Naive thymus-derived CD4-positive, alpha-beta T cell (primary cell): ENCODE measurements around the gene MDFI. TPM values are rescaled to one million over a fixed set of nuclear protein-coding genes. Genes with fewer than 3 reads are reported as not detected.
A peak's percentile ranks its signal among the peaks of the same experiment; 100 is the strongest.
"Not testable (repeated sequence)": the region's sequence is repeated elsewhere in the genome, so short reads cannot be mapped to it uniquely, and the experiment has no call there.

ENCODE experiments used
- ATAC-seq: fragments of 150-1000 bp; cut with Tn5 transposase; 2 replicates; pipeline ENCODE4 v1.10.0; 2021; ENCODE audit warnings: mild to moderate bottlenecking, moderate library complexity
- CTCF ChIA-PET: fragments of 350-600 bp; sonication (Branson Sonifier 250); formaldehyde crosslinking; loops from one replicate; lab custom pipeline; 2021; ENCODE audit warnings: antibody characterized with exemption; lab: Charles Lee
- POLR2A ChIA-PET: fragments of 350-600 bp; sonication (Branson Sonifier 250); formaldehyde crosslinking; loops from one replicate; lab custom pipeline; 2021; ENCODE audit warnings: antibody characterized with exemption, inconsistent platforms; lab: Charles Lee
- DNase-seq, 9 donors: peaks; one replicate each; pipeline versions ENCODE4 v3.0.0 to v3.0.0-alpha.2; 2020 to 2022; ENCODE audit warnings: mixed read lengths in 1 of 9
- H3K27ac ChIP-seq: one replicate; pipeline ENCODE4 v1.7.0; 2013; ENCODE audit warnings: mild to moderate bottlenecking, low read depth, low read length, moderate library complexity
- H3K27me3 ChIP-seq, 2 donors: one replicate each; pipeline ENCODE4 v1.7.0; 2013; ENCODE audit warnings: low read length in 2 of 2, mild to moderate bottlenecking in 2 of 2, moderate library complexity in 2 of 2; ENCODE audit not compliant: control insufficient read depth in 2 of 2, insufficient read depth in 2 of 2
- H3K36me3 ChIP-seq, 3 experiments: 1 replicate in 2 of 3; 2 replicates in 1 of 3; pipeline ENCODE4 v1.7.0; 2013; ENCODE audit warnings: low read length in 3 of 3, mild to moderate bottlenecking in 3 of 3, moderate library complexity in 1 of 3; ENCODE audit not compliant: insufficient read depth in 3 of 3, control insufficient read depth in 2 of 3
- H3K4me1 ChIP-seq, 2 donors: one replicate each; pipeline ENCODE4 v1.7.0; 2013; ENCODE audit warnings: low read length in 2 of 2, mild to moderate bottlenecking in 2 of 2, moderate library complexity in 1 of 2; ENCODE audit not compliant: control insufficient read depth in 2 of 2, insufficient read depth in 2 of 2
- H3K4me3 ChIP-seq: 2 replicates; pipeline ENCODE4 v1.7.0; 2013; ENCODE audit warnings: mild to moderate bottlenecking, low read length
- H3K9me3 ChIP-seq, 3 experiments: 1 replicate in 2 of 3; 2 replicates in 1 of 3; pipeline ENCODE4 v1.7.0; 2013; ENCODE audit warnings: low read length in 3 of 3; ENCODE audit not compliant: control insufficient read depth in 2 of 3
- H3K27ac Mint-ChIP-seq, 9 donors: one replicate each; pipeline ENCODE4 v1.8.0; 2020 to 2022; ENCODE audit warnings: mixed read lengths in 9 of 9, mild to moderate bottlenecking in 8 of 9, moderate library complexity in 5 of 9, inconsistent platforms in 2 of 9
- H3K27me3 Mint-ChIP-seq, 5 donors: one replicate each; pipeline ENCODE4 v1.8.0; 2021 to 2022; ENCODE audit warnings: mixed read lengths in 5 of 5, mild to moderate bottlenecking in 1 of 5
- H3K36me3 Mint-ChIP-seq, 5 donors: one replicate each; pipeline ENCODE4 v1.8.0; 2020 to 2022; ENCODE audit warnings: mixed read lengths in 5 of 5, mild to moderate bottlenecking in 3 of 5, inconsistent platforms in 1 of 5
- H3K4me1 Mint-ChIP-seq, 7 donors: one replicate each; pipeline ENCODE4 v1.8.0; 2020 to 2022; ENCODE audit warnings: mixed read lengths in 7 of 7, mild to moderate bottlenecking in 3 of 7, inconsistent platforms in 1 of 7
- H3K4me3 Mint-ChIP-seq, 10 donors: one replicate each; pipeline ENCODE4 v1.8.0; 2020 to 2022; ENCODE audit warnings: mild to moderate bottlenecking in 10 of 10, mixed read lengths in 10 of 10, moderate library complexity in 6 of 10, inconsistent platforms in 2 of 10
- H3K9me3 Mint-ChIP-seq, 11 donors: one replicate each; pipeline ENCODE4 v1.8.0; 2020 to 2022; ENCODE audit warnings: mixed read lengths in 11 of 11, mild to moderate bottlenecking in 4 of 11, inconsistent platforms in 1 of 11, moderate library complexity in 1 of 11
- intact Hi-C, 2 donors: fragments of 100-400 bp; cut with micrococcal nuclease; formaldehyde crosslinking; loops; one replicate each; pipeline ENCODE4 v1.15.1; 2023
- polyA plus RNA-seq, 2 donors: library from polyadenylated mRNA; unstranded; fragments of 300-500 nt; fragmentation: Illumina TruSeq; gene quantifications; one replicate each; pipeline ENCODE4 v1.2.3, GENCODE V29; 2021
- total RNA-seq, 6 experiments: library from RNA in 5 of 6; stranded (reverse) in 5 of 6; gene quantifications; 1 replicate in 5 of 6; 2 replicates in 1 of 6; pipeline ENCODE4 v1.2.3 and lab custom pipeline; 2021 to 2026

The MDFI gene
- total and polyA plus RNA-seq, 7 experiments from 2014 or later = not detected

DNA sequence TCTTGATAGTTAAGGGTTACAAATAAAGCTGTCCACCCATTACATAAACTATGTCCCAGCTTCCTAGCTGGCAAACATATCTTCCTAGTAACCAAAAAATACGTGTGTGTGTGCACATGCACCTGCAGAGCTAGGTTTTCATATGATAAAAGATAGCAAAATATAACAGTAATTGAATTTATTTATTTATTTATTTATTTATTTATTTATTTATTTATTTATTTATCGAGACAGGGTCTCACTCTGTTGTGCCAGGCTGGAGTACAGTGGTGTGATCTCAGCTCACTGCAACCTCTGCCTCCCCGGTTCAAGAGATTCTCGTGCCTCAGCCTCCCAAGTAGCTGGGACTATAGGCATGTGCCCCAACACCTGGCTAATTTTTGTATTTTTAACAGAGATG is 19.1 kb upstream of the MDFI start:
- H3K27me3 ChIP-seq, H3K4me1 ChIP-seq, intact Hi-C loops, ATAC-seq, H3K4me3 Mint-ChIP-seq, H3K36me3 ChIP-seq, H3K27ac ChIP-seq, H3K27ac Mint-ChIP-seq, DNase-seq, H3K4me3 ChIP-seq, POLR2A ChIA-PET, H3K9me3 ChIP-seq, H3K4me1 Mint-ChIP-seq: not testable (repeated sequence)
- Mint-ChIP-seq H3K36me3 (peaks cover 0 to 11% (median 0%) of the 10 kb centered on the region in 5 donors), H3K9me3 (peaks cover 0 to 26% (median 10%) of the 10 kb centered on the region in 11 donors), H3K27me3 (peaks cover 9 to 28% (median 19%) of the 10 kb centered on the region in 5 donors)
- CTCF ChIA-PET = interaction anchor here (0.6 kb wide), 1 partner anchor 10 kb away, joined by 3 read pairs; no protein-coding TSS in a partner anchor

DNA sequence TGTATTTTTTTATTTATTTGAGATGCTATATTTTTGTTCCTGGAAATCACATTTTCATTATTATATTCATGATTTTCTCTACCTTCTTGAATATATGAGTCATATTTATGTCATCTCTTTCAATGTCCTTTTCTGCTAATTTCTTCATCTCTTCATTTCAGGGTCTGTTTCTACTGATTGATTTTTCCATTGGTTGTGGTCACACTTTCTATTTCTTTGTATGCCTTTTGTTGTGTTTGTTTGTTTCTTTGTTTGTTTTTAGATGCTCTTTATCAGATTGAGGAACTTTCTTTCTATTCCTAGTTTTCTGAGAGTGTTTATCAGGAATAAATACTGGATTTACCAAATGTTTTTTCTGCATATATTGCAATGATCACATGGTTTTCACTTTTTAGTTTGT is 16.9 kb upstream of the MDFI start:
- ATAC-seq = no peak
- Histone ChIP-seq H3K36me3 (no peaks in the 10 kb centered on the region), H3K9me3 (peaks cover 0 to 7% (median 0%) of the 10 kb centered on the region in 3 experiments), H3K27me3 (peaks cover 0 to 2% of the 10 kb centered on the region in 2 donors), H3K4me1 (peaks cover 0 to 13% of the 10 kb centered on the region in 2 donors), H3K27ac (no peak overlapping the region), H3K4me3 (no peak overlapping the region)
- intact Hi-C loops = no loop called here
- POLR2A ChIA-PET = no interaction called here
- CTCF ChIA-PET = no interaction called here
- H3K27ac Mint-ChIP-seq = no peak overlapping the region
- no peak for DNase-seq
- H3K4me3 Mint-ChIP-seq = no peak overlapping the region
- H3K9me3 Mint-ChIP-seq = peaks cover 2 to 41% (median 21%) of the 10 kb centered on the region in 11 donors
- H3K4me1 Mint-ChIP-seq = peaks cover 10 to 13% (median 12%) of the 10 kb centered on the region in 7 donors
- peaks cover 0 to 26% (median 15%) of the 10 kb centered on the region in 5 donors for H3K27me3 Mint-ChIP-seq
- peaks cover 0 to 17% (median 8%) of the 10 kb centered on the region in 5 donors for H3K36me3 Mint-ChIP-seq

DNA sequence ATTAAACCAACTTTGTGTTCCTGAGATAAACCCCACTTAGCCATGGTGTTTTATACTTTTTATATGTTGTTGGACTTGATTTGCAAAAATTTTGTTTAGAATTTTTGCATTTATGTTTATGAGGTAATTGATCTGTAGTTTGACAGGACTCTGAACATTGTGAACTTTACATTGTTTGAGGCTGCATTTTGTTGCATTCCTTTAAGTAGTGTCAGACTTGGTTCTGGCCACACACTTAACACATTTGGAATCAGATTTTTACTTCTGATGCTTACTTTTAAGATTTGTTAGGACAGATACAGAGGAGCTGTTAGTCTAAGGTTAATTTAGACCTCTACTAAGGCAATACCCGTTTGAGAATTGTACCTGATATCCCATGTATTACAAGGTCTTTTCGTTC is 16.5 kb upstream of the MDFI start:
- CTCF ChIA-PET = no interaction called here
- intact Hi-C loops = no loop called here

DNA sequence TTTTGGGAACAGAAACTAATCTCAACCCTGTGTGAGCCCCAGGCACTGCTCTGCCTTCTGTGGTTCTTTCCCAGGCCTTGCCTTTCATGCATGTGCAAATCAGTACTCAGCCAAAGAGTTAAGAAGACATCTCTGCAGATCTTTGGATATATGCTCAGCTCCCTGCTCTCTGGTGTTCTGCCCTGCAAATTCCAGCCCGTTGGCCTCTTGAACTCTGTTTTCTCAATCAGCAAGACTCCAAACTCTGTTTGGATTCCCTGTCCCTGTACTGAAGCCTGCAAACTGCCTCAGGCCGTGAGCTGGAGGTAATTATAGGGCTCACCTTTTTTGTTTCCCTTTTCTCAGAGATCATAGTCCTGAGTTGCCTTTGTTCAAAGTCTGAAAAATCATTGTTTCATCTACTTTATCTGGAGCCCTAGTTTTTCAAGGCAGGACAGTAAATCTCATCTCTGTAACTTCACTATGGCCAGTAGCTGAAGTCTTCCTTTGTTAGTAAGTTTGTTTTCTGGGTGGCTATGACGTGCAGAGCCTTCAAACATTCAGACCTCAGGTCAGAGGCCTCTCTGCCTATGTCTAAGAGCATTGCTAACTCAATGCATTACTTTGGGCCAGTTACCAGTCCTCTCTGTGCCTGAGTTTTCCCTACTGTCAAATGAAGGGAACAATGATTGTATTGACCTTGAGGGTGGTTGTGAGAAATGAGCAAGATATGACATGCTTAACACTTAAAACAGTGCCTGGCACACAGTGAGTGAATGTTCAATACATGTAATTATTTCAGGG is 15.9 kb upstream of the MDFI start:
- Mint-ChIP-seq H3K27ac (no peak overlapping the region), H3K36me3 (peaks cover 0 to 19% (median 8%) of the 10 kb centered on the region in 5 donors), H3K27me3 (peaks cover 0 to 26% (median 15%) of the 10 kb centered on the region in 5 donors), H3K4me3 (no peak overlapping the region), H3K4me1 (peaks cover 10 to 17% (median 12%) of the 10 kb centered on the region in 7 donors), H3K9me3 (peaks cover 2 to 43% (median 21%) of the 10 kb centered on the region in 11 donors)
- no peak overlapping the region for H3K27ac ChIP-seq
- ATAC-seq (no peak), DNase-seq (no peak)
- intact Hi-C loops = no loop called here
- H3K36me3 ChIP-seq = no peaks in the 10 kb centered on the region
- ChIA-PET CTCF (no interaction called here), POLR2A (no interaction called here)
- peaks cover 0 to 13% of the 10 kb centered on the region in 2 donors for H3K4me1 ChIP-seq
- H3K27me3 ChIP-seq = peaks cover 0 to 2% of the 10 kb centered on the region in 2 donors
- H3K9me3 ChIP-seq = peaks cover 0 to 7% (median 0%) of the 10 kb centered on the region in 3 experiments
- H3K4me3 ChIP-seq = no peak overlapping the region

More for the DNA sequence above, 16.5 kb upstream of the MDFI start:
- H3K4me3 Mint-ChIP-seq = no peak overlapping the region
- ATAC-seq (no peak), DNase-seq (no peak)
- H3K36me3 Mint-ChIP-seq = peaks cover 0 to 19% (median 8%) of the 10 kb centered on the region in 5 donors
- Histone ChIP-seq H3K9me3 (peaks cover 0 to 7% (median 0%) of the 10 kb centered on the region in 3 experiments), H3K27ac (no peak overlapping the region), H3K4me1 (peaks cover 0 to 13% of the 10 kb centered on the region in 2 donors), H3K4me3 (no peak overlapping the region), H3K27me3 (peaks cover 0 to 2% of the 10 kb centered on the region in 2 donors), H3K36me3 (no peaks in the 10 kb centered on the region)
- H3K9me3 Mint-ChIP-seq = peaks cover 2 to 43% (median 21%) of the 10 kb centered on the region in 11 donors
- peaks cover 0 to 26% (median 15%) of the 10 kb centered on the region in 5 donors for H3K27me3 Mint-ChIP-seq
- H3K27ac Mint-ChIP-seq = no peak overlapping the region
- POLR2A ChIA-PET = no interaction called here
- H3K4me1 Mint-ChIP-seq = peaks cover 10 to 13% (median 12%) of the 10 kb centered on the region in 7 donors

DNA sequence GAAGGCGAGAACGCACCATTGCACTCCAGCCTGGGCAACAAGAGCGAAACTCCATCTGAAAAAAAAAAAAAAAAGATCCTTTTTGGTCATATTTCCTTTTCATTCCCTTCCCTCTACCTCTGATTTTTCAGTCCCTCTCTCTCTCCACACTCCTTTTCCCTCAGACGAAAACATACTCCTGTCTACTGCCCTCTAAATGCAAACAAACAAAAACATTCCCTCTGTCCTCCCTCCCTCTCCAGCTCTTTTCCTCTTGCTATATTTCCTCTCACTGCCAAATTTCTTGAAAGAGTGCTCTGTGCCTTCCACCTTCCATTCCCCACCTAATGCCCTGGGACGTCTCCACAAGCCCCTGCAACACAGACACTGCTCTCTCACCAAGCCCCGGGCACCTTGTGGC is 14.9 kb upstream of the MDFI start:
- no peak for DNase-seq
- H3K36me3 Mint-ChIP-seq = peaks cover 0 to 19% (median 8%) of the 10 kb centered on the region in 5 donors
- peaks cover 0 to 7% (median 0%) of the 10 kb centered on the region in 3 experiments for H3K9me3 ChIP-seq
- ChIA-PET CTCF (no interaction called here), POLR2A (no interaction called here)
- no peaks in the 10 kb centered on the region for H3K36me3 ChIP-seq
- H3K27ac Mint-ChIP-seq = no peak overlapping the region
- H3K9me3 Mint-ChIP-seq = peaks cover 2 to 43% (median 21%) of the 10 kb centered on the region in 11 donors
- intact Hi-C loops = no loop called here
- ATAC-seq = no peak
- peaks cover 0 to 27% (median 15%) of the 10 kb centered on the region in 5 donors for H3K27me3 Mint-ChIP-seq
- no peak overlapping the region for H3K4me3 ChIP-seq
- peaks cover 0 to 2% of the 10 kb centered on the region in 2 donors for H3K27me3 ChIP-seq
- no peak overlapping the region for H3K4me3 Mint-ChIP-seq
- H3K4me1 Mint-ChIP-seq = peaks cover 10 to 17% (median 12%) of the 10 kb centered on the region in 7 donors
- peaks cover 0 to 13% of the 10 kb centered on the region in 2 donors for H3K4me1 ChIP-seq
- H3K27ac ChIP-seq = no peak overlapping the region

DNA sequence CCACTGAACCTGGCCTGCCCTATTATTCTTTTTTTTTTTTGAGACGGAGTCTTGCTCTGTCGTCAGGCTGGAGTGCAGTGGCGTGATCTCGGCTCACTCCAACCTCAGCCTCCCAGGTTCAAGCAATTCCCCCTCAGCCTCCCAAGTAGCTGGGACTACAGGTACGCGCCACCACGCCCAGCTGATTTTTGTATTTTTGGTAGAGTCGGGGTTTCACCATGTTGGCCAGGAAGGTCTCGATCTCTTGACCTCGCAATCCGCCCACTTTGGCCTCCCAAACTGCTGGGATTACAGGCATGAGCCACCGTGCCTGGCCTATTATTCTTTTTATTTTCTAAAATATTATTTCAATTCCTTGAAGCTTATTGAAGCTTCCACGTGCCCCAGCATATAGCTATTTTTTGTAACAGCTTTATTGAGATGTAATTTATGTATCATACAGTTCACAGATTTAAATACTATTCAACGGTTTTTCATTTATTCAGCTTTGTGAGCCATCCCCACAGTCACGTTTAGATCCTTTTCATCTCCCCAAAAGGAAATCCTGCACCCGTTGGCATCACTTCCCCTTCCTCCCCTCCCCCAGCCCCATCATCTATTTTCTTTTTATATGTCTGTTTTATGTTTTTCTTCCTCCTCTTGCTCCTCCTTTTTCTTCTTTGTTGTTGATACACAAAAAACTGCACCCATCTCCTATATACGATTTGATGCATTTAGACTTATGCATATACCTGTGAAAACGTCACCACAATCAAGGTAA is 13.5 kb upstream of the MDFI start:
- Histone ChIP-seq H3K9me3 (peaks cover 0 to 7% (median 0%) of the 10 kb centered on the region in 3 experiments), H3K27me3 (peaks cover 0 to 2% of the 10 kb centered on the region in 2 donors), H3K4me3 (no peak overlapping the region), H3K27ac (no peak overlapping the region), H3K36me3 (no peaks in the 10 kb centered on the region), H3K4me1 (peaks cover 0 to 13% of the 10 kb centered on the region in 2 donors)
- ATAC-seq (no peak), DNase-seq (peak in 4 of 9 donors; percentile 13 to 34 (median 19))
- ChIA-PET POLR2A (interaction anchor here (0.6 kb wide), 1 partner anchor 501 kb away, joined by 5 read pairs; no protein-coding TSS in a partner anchor), CTCF (no interaction called here)
- intact Hi-C loops = no loop called here
- Mint-ChIP-seq H3K27me3 (peaks cover 0 to 28% (median 15%) of the 10 kb centered on the region in 5 donors), H3K4me3 (peak overlapping the region in 5 of 10 donors; percentile 8 to 56 (median 36)), H3K36me3 (peaks cover 0 to 19% (median 8%) of the 10 kb centered on the region in 5 donors), H3K4me1 (peaks cover 10 to 17% (median 12%) of the 10 kb centered on the region in 7 donors), H3K9me3 (peaks cover 2 to 43% (median 21%) of the 10 kb centered on the region in 11 donors), H3K27ac (peak overlapping the region in 2 of 9 donors; percentile 3 to 24)
